ENCODE measurements around the gene ANG. TPM values are rescaled to one million over a fixed set of nuclear protein-coding genes. Genes with fewer than 3 reads are reported as not detected.

The ANG gene
- total RNA-seq, 5 donors from 2014 or later (not counting 1 experiment from before 2014, with no cell fraction given) = 0.85 to 1.4 (median 0.99) TPM; not detected in 2

DNA sequence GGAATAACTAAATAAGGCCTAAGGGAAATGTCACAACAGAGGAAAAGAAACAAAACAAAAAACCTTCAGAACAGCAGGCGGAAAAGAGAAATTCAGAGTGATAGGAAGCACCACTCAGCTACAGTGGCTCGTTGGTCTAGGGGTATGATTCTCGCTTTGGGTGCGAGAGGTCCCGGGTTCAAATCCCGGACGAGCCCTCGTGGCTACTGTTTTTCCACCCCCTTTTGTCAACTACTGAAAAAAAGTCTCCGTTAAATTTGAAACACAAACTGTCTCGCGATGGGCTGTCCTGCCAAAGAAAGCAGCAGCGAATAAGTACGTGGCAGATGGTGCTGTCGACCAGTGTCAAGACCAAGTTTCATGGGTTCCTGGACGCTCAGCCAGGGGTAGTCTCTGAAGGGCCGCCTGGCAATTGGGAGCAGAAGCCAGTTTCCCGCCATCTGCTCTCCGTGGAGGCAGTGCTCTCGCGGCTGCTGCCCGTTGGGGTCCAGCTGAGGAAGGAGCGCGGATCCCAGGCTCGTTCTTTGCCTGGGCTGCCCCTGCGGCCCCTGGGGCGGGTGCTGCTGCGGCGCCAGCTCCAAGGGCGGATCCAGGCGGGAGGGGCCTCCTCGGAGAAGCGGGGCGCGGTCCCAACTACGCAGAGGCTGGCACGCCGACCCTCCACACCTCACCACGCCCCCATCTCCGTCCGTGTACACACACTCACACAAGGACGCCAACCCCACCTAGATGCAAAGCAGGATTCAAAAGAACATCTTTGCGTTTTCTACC is 4.5 kb upstream of the ANG start, which contains the start of gene RNASE4:
TSS of gene RNASE4 (plus strand) at position 670 of the 771 bp plus-strand sequence. CDS start 14,812 bp downstream, outside the sequence.
- CTCF ChIA-PET = interaction anchor here (0.8 to 4.7 kb wide), 12 partner anchors 20 to 356 kb away, joined by 3 to 35 read pairs (median 4); partner anchors contain the start of genes APEX1 (in 1 of the 2), PARP2 (in 1 of the 2) and PIP4P1 (in 1 of the 2)
- no peaks in the 10 kb centered on the region for H3K27me3 Mint-ChIP-seq
- peak within 1 kb of the TSS in 1 of 2 donors; percentile 66 for H3K27ac Mint-ChIP-seq

DNA sequence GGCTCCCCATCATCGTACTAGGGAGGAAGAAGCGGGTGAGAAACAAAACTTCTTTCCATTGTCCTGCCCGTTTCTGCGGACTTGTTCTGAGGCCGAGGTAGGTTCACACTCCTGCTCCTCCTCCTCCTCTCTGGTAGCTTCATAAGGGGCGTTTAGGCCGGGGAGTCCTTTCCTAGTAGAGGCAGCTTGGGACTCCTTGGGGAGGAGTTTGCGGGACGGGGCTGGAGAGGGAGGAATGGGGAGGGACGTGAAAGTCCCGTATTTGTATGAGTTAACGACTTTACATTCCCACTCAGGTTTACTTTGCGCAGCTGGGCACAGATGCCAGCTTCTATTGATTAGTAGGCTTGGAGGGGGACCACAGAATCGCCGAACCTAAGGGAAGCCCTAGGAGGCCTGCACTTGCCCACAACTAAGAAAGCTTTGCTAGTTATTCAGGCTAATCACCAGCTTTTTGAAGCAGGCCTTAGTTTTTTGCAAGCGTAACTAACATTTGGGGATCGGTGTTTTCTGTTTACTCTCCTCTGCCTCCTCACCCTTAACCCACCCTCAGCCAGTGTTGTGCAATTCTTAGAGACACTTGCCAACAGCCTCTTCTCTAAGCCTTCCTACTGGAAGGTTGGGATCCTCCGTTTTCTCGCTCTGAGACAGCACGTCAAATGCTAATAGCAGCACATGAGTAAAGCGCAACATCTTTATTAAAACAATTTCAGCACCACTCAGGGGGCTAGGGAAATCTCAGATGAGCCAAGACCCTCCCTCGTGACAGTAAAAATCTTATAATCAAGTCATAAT is 3.7 kb upstream of the ANG start:
- Histone ChIP-seq H3K36me3 (ENCODE audit: control insufficient read depth in 2 of 2, extremely low read depth in 1 of 2, insufficient read depth in 1 of 2, low read length in 1 of 2) (no peaks in the 10 kb centered on the region), H3K4me1 (ENCODE audit: control insufficient read depth in 1 of 2, extremely low read depth in 1 of 2, insufficient read depth in 2 of 2, low read length in 2 of 2) (peaks cover 14 to 43% of the 10 kb centered on the region in 2 experiments), H3K27me3 (replicated peaks in 1 of 2; ENCODE audit: control insufficient read depth in 2 of 2, extremely low read depth in 1 of 2, insufficient read depth in 2 of 2, low read length in 1 of 2) (no peaks in the 10 kb centered on the region), H3K9me3 (no peaks in the 10 kb centered on the region), H3K27ac (ENCODE audit: low read length) (peak overlapping the region; percentile 91), H3K4me3 (ENCODE audit: control insufficient read depth in 1 of 2, extremely low read depth in 1 of 2, low read length in 1 of 2) (peak overlapping the region; percentile 68 to 98)
- Mint-ChIP-seq H3K4me3 (no peak overlapping the region), H3K9me3 (no peaks in the 10 kb centered on the region), H3K27ac (peak overlapping the region in 1 of 2 donors; percentile 66), H3K27me3 (no peaks in the 10 kb centered on the region), H3K4me1 (peaks cover 5 to 28% (median 7%) of the 10 kb centered on the region in 3 donors), H3K36me3 (no peaks in the 10 kb centered on the region)
- WGBS (ENCODE audit: insufficient coverage) = 72% methylated on average over 12 of the region's 22 CpGs
- POLR2A ChIA-PET = interaction anchor here in 1 of 2 donors (2.1 kb wide), 1 partner anchor 72 kb away, joined by 7 read pairs; no protein-coding TSS in a partner anchor
- CTCF ChIA-PET = interaction anchor here (1.0 to 4.7 kb wide), 4 partner anchors 22 to 357 kb away, joined by 3 to 34 read pairs (median 4); partner anchors contain the start of gene PARP2 (in 1 of the 2)
- DNase-seq = no peak
- ATAC-seq (replicated peaks in 1 of 4) = no peak

More for the DNA sequence above, 4.5 kb upstream of the ANG start, which contains the start of gene RNASE4:
- Mint-ChIP-seq H3K36me3 (no peaks in the 10 kb centered on the region), H3K4me1 (peaks cover 5 to 28% (median 7%) of the 10 kb centered on the region in 3 donors), H3K4me3 (no peak within 1 kb of the TSS), H3K9me3 (no peaks in the 10 kb centered on the region)
- H3K9me3 ChIP-seq = no peaks in the 10 kb centered on the region
- ATAC-seq (replicated peaks in 1 of 4) (peak; percentile 26 to 42 (median 30)), DNase-seq (peak; percentile 54 to 90 (median 75))
- H3K4me1 ChIP-seq (ENCODE audit: control insufficient read depth in 1 of 2, extremely low read depth in 1 of 2, insufficient read depth in 2 of 2, low read length in 2 of 2) = peaks cover 17 to 46% of the 10 kb centered on the region in 2 experiments
- H3K4me3 ChIP-seq (ENCODE audit: control insufficient read depth in 1 of 2, extremely low read depth in 1 of 2, low read length in 1 of 2) = peak within 1 kb of the TSS; percentile 68 to 98
- WGBS (ENCODE audit: insufficient coverage) = under 1% methylated on average over 33 of the region's 42 CpGs
- POLR2A ChIA-PET = interaction anchor here in 1 of 2 donors (1.0 to 2.1 kb wide), 3 partner anchors 71 to 341 kb away, joined by 3 to 12 read pairs (median 7); partner anchors contain the start of genes APEX1 and PARP2
- peak within 1 kb of the TSS; percentile 91 for H3K27ac ChIP-seq (ENCODE audit: low read length)
- no peaks in the 10 kb centered on the region for H3K36me3 ChIP-seq (ENCODE audit: control insufficient read depth in 2 of 2, extremely low read depth in 1 of 2, insufficient read depth in 1 of 2, low read length in 1 of 2)
- H3K27me3 ChIP-seq (replicated peaks in 1 of 2; ENCODE audit: control insufficient read depth in 2 of 2, extremely low read depth in 1 of 2, insufficient read depth in 2 of 2, low read length in 1 of 2) = no peaks in the 10 kb centered on the region

DNA sequence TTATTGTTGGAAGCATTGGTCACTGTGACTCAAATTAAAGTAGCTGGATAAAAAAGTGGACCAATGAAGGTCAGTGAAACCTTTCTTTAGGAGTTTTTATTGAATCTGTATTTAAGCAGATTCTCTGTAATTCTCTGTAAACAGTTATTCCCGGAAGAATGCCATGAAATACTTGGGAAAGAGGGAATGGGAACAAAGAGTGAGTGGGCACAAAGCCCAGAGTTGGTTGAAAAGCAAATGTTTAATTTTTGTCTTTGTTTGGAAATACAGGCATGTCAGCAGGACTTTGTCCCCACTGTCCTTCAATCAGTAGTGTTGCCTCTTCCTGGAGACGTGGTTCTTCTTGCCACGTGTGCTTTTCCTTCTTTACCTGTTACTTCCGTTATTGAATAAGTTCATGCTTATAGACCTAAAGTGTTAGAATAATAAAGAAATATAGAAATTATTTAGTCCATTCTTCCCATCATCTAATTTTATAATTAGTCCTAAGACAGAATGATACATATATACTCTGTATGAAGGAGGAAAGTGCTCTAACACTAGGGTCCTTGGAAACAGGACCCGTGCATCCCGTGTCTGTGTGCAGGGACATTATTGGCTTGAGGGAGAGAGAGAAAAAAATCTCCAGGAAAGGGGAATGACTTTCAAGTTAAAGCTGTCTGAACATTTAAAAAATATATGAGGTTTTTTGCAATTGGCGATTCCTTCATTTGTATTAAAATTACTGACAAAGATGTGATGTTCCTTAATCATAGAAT is 2.0 kb upstream of the ANG start:
- H3K4me3 Mint-ChIP-seq = no peak overlapping the region
- Histone ChIP-seq H3K4me3 (ENCODE audit: control insufficient read depth in 1 of 2, extremely low read depth in 1 of 2, low read length in 1 of 2) (no peak overlapping the region), H3K9me3 (no peaks in the 10 kb centered on the region), H3K27me3 (replicated peaks in 1 of 2; ENCODE audit: control insufficient read depth in 2 of 2, extremely low read depth in 1 of 2, insufficient read depth in 2 of 2, low read length in 1 of 2) (no peaks in the 10 kb centered on the region), H3K4me1 (ENCODE audit: control insufficient read depth in 1 of 2, extremely low read depth in 1 of 2, insufficient read depth in 2 of 2, low read length in 2 of 2) (peaks cover 2 to 27% of the 10 kb centered on the region in 2 experiments), H3K36me3 (ENCODE audit: control insufficient read depth in 2 of 2, extremely low read depth in 1 of 2, insufficient read depth in 1 of 2, low read length in 1 of 2) (no peaks in the 10 kb centered on the region), H3K27ac (ENCODE audit: low read length) (no peak overlapping the region)
- H3K27me3 Mint-ChIP-seq = no peaks in the 10 kb centered on the region
- CTCF ChIA-PET = interaction anchor here in 1 of 2 donors (0.7 to 1.3 kb wide), 3 partner anchors 73 to 400 kb away, joined by 3 to 5 read pairs (median 4); no protein-coding TSS in a partner anchor
- DNase-seq (no peak), ATAC-seq (replicated peaks in 1 of 4) (no peak)
- no peaks in the 10 kb centered on the region for H3K36me3 Mint-ChIP-seq
- no peak overlapping the region for H3K27ac Mint-ChIP-seq
- H3K4me1 Mint-ChIP-seq = peaks cover 9 to 17% (median 11%) of the 10 kb centered on the region in 3 donors
- no peaks in the 10 kb centered on the region for H3K9me3 Mint-ChIP-seq
- POLR2A ChIA-PET = no interaction called here
- WGBS (ENCODE audit: insufficient coverage) = 86% methylated on average over 3 of the region's 7 CpGs

DNA sequence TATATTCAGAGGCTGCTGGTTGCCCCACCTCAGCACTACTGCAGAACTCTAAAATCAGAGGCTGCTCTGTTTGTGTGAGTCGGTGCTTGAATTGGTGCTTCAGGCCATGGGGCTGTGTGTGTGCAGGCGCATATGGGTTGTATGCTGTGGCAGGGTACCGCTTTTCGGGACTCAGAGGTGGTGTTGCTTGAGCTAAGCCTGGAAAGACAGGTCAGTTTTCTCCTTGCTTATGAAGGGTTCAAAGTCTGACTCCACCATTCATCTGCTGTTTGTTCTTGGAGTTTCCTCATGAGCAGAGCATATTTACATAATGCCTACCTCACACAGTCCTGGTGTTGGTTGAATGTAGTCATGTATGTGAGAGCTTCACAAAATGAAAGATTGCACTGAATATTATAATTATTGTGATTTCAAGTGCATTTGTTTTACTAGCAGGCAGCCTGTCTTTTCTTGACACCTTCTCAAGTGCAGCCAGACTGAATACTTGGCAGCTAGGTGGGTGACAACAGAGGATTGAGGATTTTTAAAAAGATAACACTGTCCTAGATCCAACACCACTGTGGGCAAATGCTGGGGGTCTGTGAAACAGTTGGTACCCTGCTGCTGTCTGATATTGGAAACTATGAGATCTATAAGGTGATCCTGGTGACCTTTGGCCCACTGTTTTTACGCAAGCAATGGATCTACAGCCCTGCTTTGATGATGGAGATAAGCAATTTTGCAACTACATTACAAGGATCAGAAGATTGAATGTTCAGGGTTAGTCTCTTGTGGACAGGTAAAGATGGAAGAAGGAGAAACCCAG is 1.0 kb upstream of the ANG start:
- Histone ChIP-seq H3K27me3 (replicated peaks in 1 of 2; ENCODE audit: control insufficient read depth in 2 of 2, extremely low read depth in 1 of 2, insufficient read depth in 2 of 2, low read length in 1 of 2) (no peaks in the 10 kb centered on the region), H3K36me3 (ENCODE audit: control insufficient read depth in 2 of 2, extremely low read depth in 1 of 2, insufficient read depth in 1 of 2, low read length in 1 of 2) (no peaks in the 10 kb centered on the region), H3K27ac (ENCODE audit: low read length) (no peak overlapping the region), H3K4me1 (ENCODE audit: control insufficient read depth in 1 of 2, extremely low read depth in 1 of 2, insufficient read depth in 2 of 2, low read length in 2 of 2) (peaks cover 0 to 17% of the 10 kb centered on the region in 2 experiments), H3K4me3 (ENCODE audit: control insufficient read depth in 1 of 2, extremely low read depth in 1 of 2, low read length in 1 of 2) (no peak overlapping the region), H3K9me3 (no peaks in the 10 kb centered on the region)
- Mint-ChIP-seq H3K27ac (no peak overlapping the region), H3K27me3 (no peaks in the 10 kb centered on the region), H3K36me3 (no peaks in the 10 kb centered on the region), H3K9me3 (no peaks in the 10 kb centered on the region), H3K4me1 (peaks cover 9 to 11% (median 11%) of the 10 kb centered on the region in 3 donors), H3K4me3 (no peak overlapping the region)
- ChIA-PET POLR2A (no interaction called here), CTCF (interaction anchor here in 1 of 2 donors (0.6 to 1.3 kb wide), 3 partner anchors 65 to 357 kb away, joined by 3 to 5 read pairs (median 3); no protein-coding TSS in a partner anchor)
- no peak for ATAC-seq (replicated peaks in 1 of 4)
- WGBS (ENCODE audit: insufficient coverage) = 100% methylated on average over 1 of the region's 5 CpGs
- no peak for DNase-seq

DNA sequence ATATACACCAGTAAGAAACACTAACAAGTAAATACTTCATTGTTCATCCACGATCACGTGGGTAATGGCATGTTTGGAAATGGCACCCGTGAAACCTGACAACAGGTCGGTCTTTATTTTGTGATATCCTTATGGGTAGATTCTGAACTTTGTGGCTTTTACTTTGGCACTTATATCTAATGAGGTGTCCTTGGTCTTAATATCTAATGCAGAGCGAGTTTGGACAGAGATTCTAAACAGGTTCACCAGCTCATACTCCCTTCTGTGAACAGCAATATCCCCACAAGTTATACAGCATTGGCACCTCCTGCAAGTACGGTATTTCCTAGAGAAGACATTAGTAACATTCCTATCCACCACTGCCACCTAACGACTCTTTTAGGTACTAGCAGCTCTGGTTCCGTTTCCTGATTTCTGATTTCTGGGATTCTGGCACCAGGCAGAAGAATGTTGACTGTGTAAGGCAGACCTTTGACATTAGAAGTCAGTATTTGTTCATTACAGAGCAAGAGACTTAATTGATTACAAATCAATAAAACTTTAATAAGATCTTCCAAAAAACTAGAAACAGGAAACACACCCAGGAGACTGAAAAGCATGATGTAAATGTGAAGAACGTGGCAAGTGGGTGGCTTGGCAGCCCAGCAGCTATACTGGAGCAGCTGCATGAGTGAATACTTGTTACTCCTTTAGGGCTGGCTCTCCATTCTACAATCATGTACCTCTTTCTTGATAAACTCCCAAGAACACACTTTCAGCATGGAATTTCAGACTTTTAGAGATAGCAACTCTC is 2.5 kb downstream of the ANG start:
- Mint-ChIP-seq H3K4me1 (peaks cover 4 to 6% (median 4%) of the 10 kb centered on the region in 3 donors), H3K36me3 (no peaks in the 10 kb centered on the region), H3K27me3 (peaks cover 0 to 2% of the 10 kb centered on the region in 2 donors), H3K27ac (no peak overlapping the region), H3K4me3 (no peak overlapping the region), H3K9me3 (no peaks in the 10 kb centered on the region)
- Histone ChIP-seq H3K36me3 (ENCODE audit: control insufficient read depth in 2 of 2, extremely low read depth in 1 of 2, insufficient read depth in 1 of 2, low read length in 1 of 2) (no peaks in the 10 kb centered on the region), H3K4me3 (ENCODE audit: control insufficient read depth in 1 of 2, extremely low read depth in 1 of 2, low read length in 1 of 2) (no peak overlapping the region), H3K27ac (ENCODE audit: low read length) (no peak overlapping the region), H3K9me3 (no peaks in the 10 kb centered on the region), H3K27me3 (replicated peaks in 1 of 2; ENCODE audit: control insufficient read depth in 2 of 2, extremely low read depth in 1 of 2, insufficient read depth in 2 of 2, low read length in 1 of 2) (peaks cover 0 to 7% of the 10 kb centered on the region in 2 experiments), H3K4me1 (ENCODE audit: control insufficient read depth in 1 of 2, extremely low read depth in 1 of 2, insufficient read depth in 2 of 2, low read length in 2 of 2) (no peaks in the 10 kb centered on the region)
- ChIA-PET POLR2A (interaction anchor here in 1 of 2 donors (0.9 to 1.3 kb wide), 2 partner anchors 10 to 362 kb away, joined by 4 to 5 read pairs; no protein-coding TSS in a partner anchor), CTCF (interaction anchor here (0.5 to 3.2 kb wide), 32 partner anchors 8 to 364 kb away, joined by 3 to 21 read pairs (median 4); no protein-coding TSS in a partner anchor)
- ATAC-seq (replicated peaks in 1 of 4) (peak; percentile 84 to 93 (median 88)), DNase-seq (peak in 24 of 35 experiments; percentile 5 to 85 (median 22))
- no CpG with 5 or more reads among the region's 9 CpGs for WGBS (ENCODE audit: insufficient coverage)

All from T-cell (primary cell).